Measurements from ENCODE around the gene PLEKHG5. TPM values are rescaled to one million over a fixed set of nuclear protein-coding genes. Genes with fewer than 3 reads are reported as not detected.
A peak's percentile ranks its signal among the peaks of the same experiment; 100 is the strongest.
"Not testable (repeated sequence)": the region's sequence is repeated elsewhere in the genome, so short reads cannot be mapped to it uniquely, and the experiment has no call there.

The PLEKHG5 gene
- total and polyA plus RNA-seq, 3 experiments from 2014 or later, result 1.0 to 2.6 (median 2.2) TPM

- Mint-ChIP-seq H3K36me3 (peaks cover 0 to 5% (median 0%) of the 10 kb centered on the region in 3 donors), H3K4me1 (peaks cover 12 to 43% (median 19%) of the 10 kb centered on the region in 3 donors), H3K4me3 (no peak overlapping the region), H3K27me3 (peaks cover 18 to 35% of the 10 kb centered on the region in 2 donors), H3K27ac (peak overlapping the region in 1 of 8 donors; percentile 47), H3K9me3 (no peaks in the 10 kb centered on the region)
- H3K4me1 ChIP-seq (ENCODE audit: insufficient read depth, low read length), result peaks cover 7% of the 10 kb centered on the region
- H3K27me3 ChIP-seq (ENCODE audit: insufficient read depth, low read length, poor library complexity, severe bottlenecking), result peaks cover 9% of the 10 kb centered on the region
- CTCF ChIA-PET, result interaction anchor here (0.6 to 2.2 kb wide), 12 partner anchors 8 to 209 kb away, joined by 3 to 14 read pairs (median 4); partner anchors contain the start of genes PLEKHG5 and TNFRSF25
- POLR2A ChIA-PET, result interaction anchor here (0.9 kb wide), 2 partner anchors 10 to 11 kb away, joined by 4 read pairs; partner anchors contain the start of gene TNFRSF25
- H3K4me3 ChIP-seq (ENCODE audit: low read length), result no peak overlapping the region
- H3K27ac ChIP-seq (ENCODE audit: low read depth, low read length), result no peak overlapping the region
- no peaks in the 10 kb centered on the region for H3K9me3 ChIP-seq (ENCODE audit: low read length)
- peak in 3 of 5 donors; percentile 28 to 63 (median 46) for DNase-seq
- H3K36me3 ChIP-seq (ENCODE audit: insufficient read depth, low read length), result no peaks in the 10 kb centered on the region
Measured at GRCh38 chr1:6454856-6455751, 36.4 kb downstream of the PLEKHG5 start.

- ChIA-PET POLR2A (interaction anchor here (0.9 kb wide), 2 partner anchors 11 to 12 kb away, joined by 4 read pairs; partner anchors contain the start of gene TNFRSF25), CTCF (interaction anchor here (1.0 to 2.2 kb wide), 13 partner anchors 8 to 208 kb away, joined by 3 to 14 read pairs (median 4); partner anchors contain the start of gene PLEKHG5)
- not testable (repeated sequence) for H3K27ac Mint-ChIP-seq; H3K9me3 Mint-ChIP-seq; H3K27ac ChIP-seq (ENCODE audit: low read depth, low read length); H3K9me3 ChIP-seq (ENCODE audit: low read length); H3K4me1 ChIP-seq (ENCODE audit: insufficient read depth, low read length); H3K36me3 Mint-ChIP-seq; H3K4me3 ChIP-seq (ENCODE audit: low read length); DNase-seq; H3K36me3 ChIP-seq (ENCODE audit: insufficient read depth, low read length)
- Mint-ChIP-seq H3K4me1 (peaks cover 11 to 42% (median 12%) of the 10 kb centered on the region in 3 donors), H3K27me3 (peaks cover 26 to 42% of the 10 kb centered on the region in 2 donors), H3K4me3 (peak overlapping the region in 2 of 7 donors; percentile 41 to 71)
- H3K27me3 ChIP-seq (ENCODE audit: insufficient read depth, low read length, poor library complexity, severe bottlenecking), result peaks cover 12% of the 10 kb centered on the region
Measured at GRCh38 chr1:6453895-6454855, 37.3 kb downstream of the PLEKHG5 start.

GRCh38 chr1:6450943-6451373, 40.5 kb downstream of the PLEKHG5 start:
- Mint-ChIP-seq H3K36me3 (no peaks in the 10 kb centered on the region), H3K9me3 (no peaks in the 10 kb centered on the region), H3K27ac (peak overlapping the region in 2 of 8 donors; percentile 17 to 74), H3K27me3 (peaks cover 35 to 50% of the 10 kb centered on the region in 2 donors), H3K4me1 (peaks cover 6 to 40% (median 15%) of the 10 kb centered on the region in 3 donors), H3K4me3 (peak overlapping the region in 2 of 7 donors; percentile 32 to 58)
- CTCF ChIA-PET, result interaction anchor here (1.0 to 3.4 kb wide), 5 partner anchors 8 to 102 kb away, joined by 3 to 19 read pairs (median 3); no protein-coding TSS in a partner anchor
- Histone ChIP-seq H3K4me3 (ENCODE audit: low read length) (no peak overlapping the region), H3K27ac (ENCODE audit: low read depth, low read length) (no peak overlapping the region), H3K36me3 (ENCODE audit: insufficient read depth, low read length) (no peaks in the 10 kb centered on the region), H3K27me3 (ENCODE audit: insufficient read depth, low read length, poor library complexity, severe bottlenecking) (peaks cover 24% of the 10 kb centered on the region), H3K9me3 (ENCODE audit: low read length) (no peaks in the 10 kb centered on the region), H3K4me1 (ENCODE audit: insufficient read depth, low read length) (peaks cover 13% of the 10 kb centered on the region)
- DNase-seq, result no peak
- POLR2A ChIA-PET, result no interaction called here

GRCh38 chr1:6450486-6450885, 41.0 kb downstream of the PLEKHG5 start:
- peak overlapping the region in 2 of 7 donors; percentile 32 to 58 for H3K4me3 Mint-ChIP-seq
- H3K4me3 ChIP-seq (ENCODE audit: low read length); H3K9me3 Mint-ChIP-seq; H3K27ac ChIP-seq (ENCODE audit: low read depth, low read length); DNase-seq; H3K9me3 ChIP-seq (ENCODE audit: low read length); H3K36me3 Mint-ChIP-seq; H3K36me3 ChIP-seq (ENCODE audit: insufficient read depth, low read length): not testable (repeated sequence)
- peak overlapping the region in 2 of 8 donors; percentile 17 to 55 for H3K27ac Mint-ChIP-seq
- Histone ChIP-seq H3K27me3 (ENCODE audit: insufficient read depth, low read length, poor library complexity, severe bottlenecking) (peaks cover 24% of the 10 kb centered on the region), H3K4me1 (ENCODE audit: insufficient read depth, low read length) (peaks cover 13% of the 10 kb centered on the region)
- ChIA-PET POLR2A (interaction anchor here (2.8 kb wide), 1 partner anchor 10 kb away, joined by 21 read pairs; no protein-coding TSS in a partner anchor), CTCF (interaction anchor here (1.1 to 3.4 kb wide), 5 partner anchors 9 to 102 kb away, joined by 3 to 21 read pairs (median 8); no protein-coding TSS in a partner anchor)
- H3K27me3 Mint-ChIP-seq, result peaks cover 36 to 52% of the 10 kb centered on the region in 2 donors
- peaks cover 6 to 38% (median 15%) of the 10 kb centered on the region in 3 donors for H3K4me1 Mint-ChIP-seq

- CTCF ChIA-PET, result interaction anchor here (1.4 to 3.4 kb wide), 5 partner anchors 9 to 101 kb away, joined by 3 to 21 read pairs (median 15); no protein-coding TSS in a partner anchor
- DNase-seq, result no peak
- H3K27me3 ChIP-seq (ENCODE audit: insufficient read depth, low read length, poor library complexity, severe bottlenecking), result peaks cover 24% of the 10 kb centered on the region
- peaks cover 13% of the 10 kb centered on the region for H3K4me1 ChIP-seq (ENCODE audit: insufficient read depth, low read length)
- no peak overlapping the region for H3K27ac ChIP-seq (ENCODE audit: low read depth, low read length)
- Mint-ChIP-seq H3K36me3 (peaks cover 0 to under 1% (median 0%) of the 10 kb centered on the region in 3 donors), H3K4me1 (peaks cover 6 to 39% (median 15%) of the 10 kb centered on the region in 3 donors), H3K9me3 (no peaks in the 10 kb centered on the region), H3K4me3 (peak overlapping the region in 1 of 7 donors; percentile 41), H3K27me3 (peaks cover 39 to 54% of the 10 kb centered on the region in 2 donors), H3K27ac (peak overlapping the region in 1 of 8 donors; percentile 27)
- H3K36me3 ChIP-seq (ENCODE audit: insufficient read depth, low read length), result no peaks in the 10 kb centered on the region
- no peak overlapping the region for H3K4me3 ChIP-seq (ENCODE audit: low read length)
- H3K9me3 ChIP-seq (ENCODE audit: low read length), result no peaks in the 10 kb centered on the region
- POLR2A ChIA-PET, result interaction anchor here (2.8 kb wide), 1 partner anchor 10 kb away, joined by 21 read pairs; no protein-coding TSS in a partner anchor
Measured at GRCh38 chr1:6450005-6450450, 41.4 kb downstream of the PLEKHG5 start.

- DNase-seq, result no peak
- H3K4me1 ChIP-seq (ENCODE audit: insufficient read depth, low read length), result peaks cover 13% of the 10 kb centered on the region
- H3K9me3 ChIP-seq (ENCODE audit: low read length), result no peaks in the 10 kb centered on the region
- Mint-ChIP-seq H3K36me3 (peaks cover 0 to 4% (median 0%) of the 10 kb centered on the region in 3 donors), H3K4me1 (peaks cover 6 to 38% (median 18%) of the 10 kb centered on the region in 3 donors), H3K4me3 (peak overlapping the region; percentile 30 to 86 (median 59)), H3K27me3 (peaks cover 45 to 61% of the 10 kb centered on the region in 2 donors), H3K9me3 (no peaks in the 10 kb centered on the region), H3K27ac (peak overlapping the region in 6 of 8 donors; percentile 3 to 77 (median 18))
- ChIA-PET POLR2A (interaction anchor here (1.0 to 2.8 kb wide), 3 partner anchors 11 to 42 kb away, joined by 3 to 21 read pairs (median 3); partner anchors contain the start of gene TNFRSF25), CTCF (interaction anchor here (1.0 to 3.4 kb wide), 7 partner anchors 10 to 40 kb away, joined by 3 to 21 read pairs (median 12); partner anchors contain the start of gene TNFRSF25)
- no peak overlapping the region for H3K27ac ChIP-seq (ENCODE audit: low read depth, low read length)
- no peaks in the 10 kb centered on the region for H3K36me3 ChIP-seq (ENCODE audit: insufficient read depth, low read length)
- H3K4me3 ChIP-seq (ENCODE audit: low read length), result no peak overlapping the region
- H3K27me3 ChIP-seq (ENCODE audit: insufficient read depth, low read length, poor library complexity, severe bottlenecking), result peaks cover 29% of the 10 kb centered on the region
Measured at GRCh38 chr1:6448749-6449631, 42.5 kb downstream of the PLEKHG5 start.

Measured in CD8-positive, alpha-beta memory T cell (primary cell).